HL-60 (cell line): ENCODE data around the gene CHRNA3.

Experiments used
- DNase-seq, 2 experiments: peaks; one replicate each; pipeline ENCODE4 v3.0.0-alpha.2; 2010 to 2020; ENCODE audit warnings: low read depth in 1 of 2, low spot score in 1 of 2
- H3K27ac ChIP-seq: fragments of 250-450 bp; sonication (Bioruptor Pico); replicated peaks from 2 replicates; pipeline ENCODE4 v1.5.1; 2020; ENCODE audit warnings: mild to moderate bottlenecking, moderate library complexity
- H3K27me3 ChIP-seq: fragments of 250-450 bp; sonication (Bioruptor Pico); 2 replicates; pipeline ENCODE4 v1.5.1; 2021; ENCODE audit warnings: mild to moderate bottlenecking, moderate library complexity; ENCODE audit not compliant: insufficient read depth, poor library complexity, severe bottlenecking
- H3K4me3 ChIP-seq: replicated peaks from 2 replicates; pipeline ENCODE4 v1.5.1; 2011; ENCODE audit warnings: mild to moderate bottlenecking, control low read depth, low read length; ENCODE audit not compliant: insufficient read depth
- CTCF ChIP-seq: IDR thresholded peaks from one replicate; pipeline ENCODE4 v1.5.1; 2011; ENCODE audit warnings: low read length, control low read depth, inconsistent platforms; ENCODE audit not compliant: insufficient read depth
- GABPA ChIP-seq: IDR thresholded peaks from 2 replicates; pipeline ENCODE4 v1.6.1; 2012; ENCODE audit warnings: low read depth
- POLR2AphosphoS5 ChIP-seq: IDR thresholded peaks from 2 replicates; pipeline ENCODE4 v1.6.1; 2012; ENCODE audit warnings: low read depth
- REST ChIP-seq: IDR thresholded peaks from 2 replicates; pipeline ENCODE4 v1.6.1; 2012; ENCODE audit warnings: low read depth; ENCODE audit not compliant: insufficient replicate concordance
- SPI1 ChIP-seq: IDR thresholded peaks from 2 replicates; pipeline ENCODE4 v1.6.1; 2012; ENCODE audit warnings: low read depth, mild to moderate bottlenecking, borderline replicate concordance

The CHRNA3 gene

GRCh38 chr15:78629716-78630065 lies 8.9 kb upstream of the CHRNA3 start:
- Histone ChIP-seq H3K27ac (no peak overlapping the region), H3K4me3 (no peak overlapping the region), H3K27me3 (peaks cover 2% of the 10 kb centered on the region)
- no peak for TF ChIP-seq POLR2AphosphoS5
- TF ChIP-seq CTCF: no peak
- TF ChIP-seq REST: no peak
- TF ChIP-seq GABPA: no peak
- no peak for TF ChIP-seq SPI1
- DNase-seq: no peak

GRCh38 chr15:78629031-78629715 lies 8.4 kb upstream of the CHRNA3 start:
- H3K4me3 ChIP-seq: no peak overlapping the region
- TF ChIP-seq SPI1: no peak
- H3K27ac ChIP-seq: no peak overlapping the region
- H3K27me3 ChIP-seq: peaks cover 2% of the 10 kb centered on the region
- no peak for DNase-seq

- no peak for DNase-seq
- Histone ChIP-seq H3K4me3 (no peak overlapping the region), H3K27ac (no peak overlapping the region), H3K27me3 (peaks cover 2% of the 10 kb centered on the region)
- TF ChIP-seq SPI1: no peak
- no peak for TF ChIP-seq GABPA
- TF ChIP-seq REST: no peak
- no peak for TF ChIP-seq POLR2AphosphoS5
- TF ChIP-seq CTCF: no peak
Observed at GRCh38 chr15:78628227-78628626, 7.4 kb upstream of the CHRNA3 start.

GRCh38 chr15:78627348-78627747 lies 6.6 kb upstream of the CHRNA3 start:
- no peak for TF ChIP-seq SPI1
- H3K27ac ChIP-seq: no peak overlapping the region
- DNase-seq: no peak
- H3K4me3 ChIP-seq: no peak overlapping the region
- H3K27me3 ChIP-seq: peaks cover 4% of the 10 kb centered on the region

GRCh38 chr15:78626381-78626995 lies 5.7 kb upstream of the CHRNA3 start:
- TF ChIP-seq SPI1 (no peak), REST (no peak), CTCF (no peak), POLR2AphosphoS5 (no peak), GABPA (no peak)
- H3K27me3 ChIP-seq: peaks cover 12% of the 10 kb centered on the region

More at GRCh38 chr15:78626381-78626995, 5.7 kb upstream of the CHRNA3 start:
- Histone ChIP-seq H3K27ac (no peak overlapping the region), H3K4me3 (no peak overlapping the region)
- DNase-seq: no peak
